Ishikawa (cell line): Measurements from ENCODE around the gene MAN2C1.

Source experiments
- CEBPB ChIP-seq: IDR thresholded peaks from 2 replicates; pipeline ENCODE4 v1.6.1; 2012
- CREB1 ChIP-seq: IDR thresholded peaks from 2 replicates; pipeline ENCODE4 v1.6.1; 2012; ENCODE audit warnings: low read depth
- EGR1 ChIP-seq: IDR thresholded peaks from 2 replicates; pipeline ENCODE4 v1.6.1; 2012
- EP300 ChIP-seq: IDR thresholded peaks from 2 replicates; pipeline ENCODE4 v1.6.1; 2012; ENCODE audit warnings: borderline replicate concordance
- FOXM1 ChIP-seq: IDR thresholded peaks from 2 replicates; pipeline ENCODE4 v1.6.1; 2012; ENCODE audit warnings: low read depth, borderline replicate concordance
- NFIC ChIP-seq: IDR thresholded peaks from 2 replicates; pipeline ENCODE4 v1.6.1; 2012
- RAD21 ChIP-seq: IDR thresholded peaks from 2 replicates; pipeline ENCODE4 v1.6.1; 2012; ENCODE audit warnings: low read depth
- TAF1 ChIP-seq: IDR thresholded peaks from 2 replicates; pipeline ENCODE4 v1.6.1; 2012; ENCODE audit warnings: low read depth, mild to moderate bottlenecking
- TCF12 ChIP-seq: IDR thresholded peaks from 2 replicates; pipeline ENCODE4 v1.6.1; 2012; ENCODE audit warnings: low read depth
- TEAD4 ChIP-seq: IDR thresholded peaks from 2 replicates; pipeline ENCODE4 v1.6.1; 2012
- YY1 ChIP-seq: IDR thresholded peaks from 2 replicates; pipeline ENCODE4 v1.6.1; 2012; ENCODE audit warnings: low read depth
- ZBTB7A ChIP-seq: IDR thresholded peaks from 2 replicates; pipeline ENCODE4 v1.6.1; 2012; ENCODE audit warnings: low read depth
- TF ChIP-seq, protein P1 (sequence below): IDR thresholded peaks from 2 replicates; pipeline ENCODE4 v1.6.1; 2012; ENCODE audit warnings: low read depth, mild to moderate bottlenecking
- TF ChIP-seq, protein P2 (sequence below): IDR thresholded peaks from 2 replicates; pipeline ENCODE4 v1.6.1; 2012
- TF ChIP-seq, protein P3 (sequence below): IDR thresholded peaks from 2 replicates; pipeline ENCODE4 v1.6.1; 2012

MAN2C1 gene

DNA sequence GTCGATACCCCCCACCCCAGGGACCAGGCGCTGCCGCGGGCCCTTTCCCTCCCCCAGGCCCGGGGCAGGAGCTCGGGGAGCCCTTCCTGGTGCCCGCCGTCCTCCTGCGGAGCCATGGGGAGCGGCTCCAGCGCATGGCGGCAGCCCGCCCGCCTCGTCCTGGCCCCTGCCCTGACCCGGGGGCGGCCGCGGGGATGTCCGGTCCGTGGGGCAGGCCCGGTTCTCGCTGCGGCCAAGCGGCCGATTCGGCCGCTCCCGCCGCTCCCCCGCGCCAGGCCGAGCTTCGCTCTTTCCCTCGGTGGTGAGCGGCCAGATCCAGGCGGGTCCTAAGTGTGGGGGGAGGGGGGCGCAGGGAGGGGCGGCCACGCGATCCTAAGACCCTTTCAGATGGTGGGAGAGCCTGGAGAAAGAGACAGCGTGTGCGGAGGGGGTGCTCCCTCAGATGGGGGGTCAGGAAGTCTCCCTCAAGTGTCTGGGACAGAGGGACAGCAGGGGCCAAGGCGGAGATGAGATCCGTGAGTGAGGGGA, 20.3 kb downstream of the MAN2C1 start:
- TF ChIP-seq ZBTB7A (0 out of 2 replicates have a peak, but pooled peaks have one; percentile 34), FOXM1 (no peak), TEAD4 (no peak), EP300 (no peak)

DNA sequence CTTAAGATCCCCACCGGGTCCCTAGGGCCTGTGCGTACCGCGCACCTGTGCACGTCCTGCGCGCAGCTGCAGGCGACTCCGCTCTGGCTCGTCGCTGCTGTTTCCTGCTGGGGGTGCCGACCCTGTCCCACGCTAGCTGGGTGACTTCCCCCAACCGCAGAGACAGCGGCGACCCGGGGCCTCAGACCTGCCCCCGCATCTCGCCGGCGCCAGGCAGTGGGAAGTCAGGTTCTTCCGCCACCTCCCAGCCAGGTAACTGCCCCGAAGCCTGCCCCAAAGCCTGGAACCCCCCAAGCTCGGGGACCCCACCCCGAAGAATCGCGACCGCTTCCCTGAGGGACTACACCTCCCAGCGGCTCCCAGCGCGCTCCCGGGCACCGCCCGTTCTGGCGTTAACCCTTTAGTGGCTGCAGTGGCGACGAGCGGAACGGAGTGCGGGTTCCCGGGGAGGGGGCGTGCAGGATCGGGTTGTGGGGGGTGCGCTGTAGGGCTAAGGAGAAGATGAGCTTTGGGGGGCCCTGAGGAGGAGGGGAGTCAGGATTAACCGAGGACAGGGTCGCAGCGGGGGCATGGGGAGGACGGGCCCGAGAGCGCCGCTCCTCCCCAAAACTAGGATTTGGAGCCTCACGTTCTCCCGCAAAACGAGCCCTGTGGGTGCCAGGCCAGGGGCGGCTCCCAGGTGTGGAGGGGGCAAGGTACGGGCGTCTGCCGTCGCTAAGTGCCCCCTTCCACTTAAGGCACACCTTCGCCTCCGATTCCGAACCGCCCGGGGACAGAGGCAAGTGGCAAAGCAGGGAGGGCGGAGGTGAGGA, 21.0 kb downstream of the MAN2C1 start:
- TF ChIP-seq, protein P1, sequence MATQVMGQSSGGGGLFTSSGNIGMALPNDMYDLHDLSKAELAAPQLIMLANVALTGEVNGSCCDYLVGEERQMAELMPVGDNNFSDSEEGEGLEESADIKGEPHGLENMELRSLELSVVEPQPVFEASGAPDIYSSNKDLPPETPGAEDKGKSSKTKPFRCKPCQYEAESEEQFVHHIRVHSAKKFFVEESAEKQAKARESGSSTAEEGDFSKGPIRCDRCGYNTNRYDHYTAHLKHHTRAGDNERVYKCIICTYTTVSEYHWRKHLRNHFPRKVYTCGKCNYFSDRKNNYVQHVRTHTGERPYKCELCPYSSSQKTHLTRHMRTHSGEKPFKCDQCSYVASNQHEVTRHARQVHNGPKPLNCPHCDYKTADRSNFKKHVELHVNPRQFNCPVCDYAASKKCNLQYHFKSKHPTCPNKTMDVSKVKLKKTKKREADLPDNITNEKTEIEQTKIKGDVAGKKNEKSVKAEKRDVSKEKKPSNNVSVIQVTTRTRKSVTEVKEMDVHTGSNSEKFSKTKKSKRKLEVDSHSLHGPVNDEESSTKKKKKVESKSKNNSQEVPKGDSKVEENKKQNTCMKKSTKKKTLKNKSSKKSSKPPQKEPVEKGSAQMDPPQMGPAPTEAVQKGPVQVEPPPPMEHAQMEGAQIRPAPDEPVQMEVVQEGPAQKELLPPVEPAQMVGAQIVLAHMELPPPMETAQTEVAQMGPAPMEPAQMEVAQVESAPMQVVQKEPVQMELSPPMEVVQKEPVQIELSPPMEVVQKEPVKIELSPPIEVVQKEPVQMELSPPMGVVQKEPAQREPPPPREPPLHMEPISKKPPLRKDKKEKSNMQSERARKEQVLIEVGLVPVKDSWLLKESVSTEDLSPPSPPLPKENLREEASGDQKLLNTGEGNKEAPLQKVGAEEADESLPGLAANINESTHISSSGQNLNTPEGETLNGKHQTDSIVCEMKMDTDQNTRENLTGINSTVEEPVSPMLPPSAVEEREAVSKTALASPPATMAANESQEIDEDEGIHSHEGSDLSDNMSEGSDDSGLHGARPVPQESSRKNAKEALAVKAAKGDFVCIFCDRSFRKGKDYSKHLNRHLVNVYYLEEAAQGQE: no peak
- TF ChIP-seq NFIC (no peak), RAD21 (no peak), TCF12 (peak; percentile 36), EP300 (no peak), CREB1 (no peak), ZBTB7A (peak; percentile 74), EGR1 (0 out of 2 replicates have a peak, but pooled peaks have one; percentile 15), FOXM1 (no peak; the same call in 1 of the 2 replicates), TEAD4 (peak; percentile 22; the same call in 1 of the 2 replicates), YY1 (no peak), CEBPB (no peak), TAF1 (0 out of 2 replicates have a peak, but pooled peaks have one; percentile 22)
- TF ChIP-seq, protein P2, sequence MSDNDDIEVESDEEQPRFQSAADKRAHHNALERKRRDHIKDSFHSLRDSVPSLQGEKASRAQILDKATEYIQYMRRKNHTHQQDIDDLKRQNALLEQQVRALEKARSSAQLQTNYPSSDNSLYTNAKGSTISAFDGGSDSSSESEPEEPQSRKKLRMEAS: peak; percentile 36; the same call in 1 of the 2 replicates
- TF ChIP-seq, protein P3, sequence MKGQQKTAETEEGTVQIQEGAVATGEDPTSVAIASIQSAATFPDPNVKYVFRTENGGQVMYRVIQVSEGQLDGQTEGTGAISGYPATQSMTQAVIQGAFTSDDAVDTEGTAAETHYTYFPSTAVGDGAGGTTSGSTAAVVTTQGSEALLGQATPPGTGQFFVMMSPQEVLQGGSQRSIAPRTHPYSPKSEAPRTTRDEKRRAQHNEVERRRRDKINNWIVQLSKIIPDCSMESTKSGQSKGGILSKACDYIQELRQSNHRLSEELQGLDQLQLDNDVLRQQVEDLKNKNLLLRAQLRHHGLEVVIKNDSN: peak; percentile 15; the same call in 1 of the 2 replicates

DNA sequence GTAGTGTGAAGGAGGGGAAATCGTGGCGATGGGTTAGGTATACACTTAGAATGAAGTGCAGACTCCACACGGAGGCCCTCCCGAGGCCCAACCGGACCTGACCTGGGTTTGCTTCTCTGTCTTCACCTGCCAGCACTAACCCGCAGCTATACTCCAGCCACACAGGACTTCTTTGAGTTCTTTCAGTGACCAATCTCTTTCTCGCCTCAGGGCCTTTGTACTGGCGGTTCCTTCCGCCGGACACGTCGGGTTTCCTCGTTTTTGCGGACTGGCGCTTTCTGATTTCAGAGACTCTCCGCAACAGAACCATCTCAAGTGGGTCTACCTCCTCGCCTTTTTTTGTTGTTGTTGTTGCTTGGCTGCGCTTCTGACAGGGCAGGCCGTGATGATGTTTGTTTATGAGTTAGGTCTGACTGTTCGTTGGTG, 21.6 kb downstream of the MAN2C1 start, which contains the start of gene NEIL1:
Gene NEIL1, plus strand, starts transcription at position 244 of the 426 bp plus-strand sequence. CDS start 1,867 bp downstream, outside the sequence.
- no peak for TF ChIP-seq EGR1
- no peak for TF ChIP-seq FOXM1
- no peak for TF ChIP-seq TCF12
- TF ChIP-seq, protein P3: no peak
- no peak for TF ChIP-seq RAD21
- TF ChIP-seq, protein P1: no peak
- no peak for TF ChIP-seq ZBTB7A
- TF ChIP-seq TEAD4: no peak
- TF ChIP-seq CEBPB: no peak
- no peak for TF ChIP-seq NFIC
- no peak for TF ChIP-seq CREB1
- no peak for TF ChIP-seq TAF1
- no peak for TF ChIP-seq EP300
- TF ChIP-seq YY1: no peak
- TF ChIP-seq, protein P2: no peak

DNA sequence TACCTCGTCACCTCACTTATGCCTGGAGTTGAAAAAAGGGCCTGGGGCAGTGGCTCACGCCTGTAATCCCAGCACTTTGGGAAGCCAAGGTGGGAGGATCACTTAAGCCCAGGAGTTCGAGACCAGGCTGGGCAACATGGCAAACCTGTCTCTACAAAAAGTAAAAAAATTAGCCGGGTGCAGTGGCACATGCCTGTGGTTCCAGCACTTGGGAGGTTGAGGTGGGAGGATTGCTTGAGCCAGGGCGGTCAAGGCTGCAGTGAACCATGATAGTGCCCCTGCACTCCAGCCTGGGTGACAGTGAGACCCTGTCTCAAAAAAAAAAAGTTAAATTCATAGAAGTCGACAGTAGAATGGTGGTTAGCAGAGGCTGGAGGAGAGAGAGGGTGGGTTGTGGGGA, 26.2 kb downstream of the MAN2C1 start:
- no peak for TF ChIP-seq YY1
- TF ChIP-seq, protein P2: no peak
- no peak for TF ChIP-seq TAF1
- no peak for TF ChIP-seq FOXM1
- TF ChIP-seq CREB1: no peak
- TF ChIP-seq, protein P3: no peak
- TF ChIP-seq CEBPB: no peak
- TF ChIP-seq, protein P1: no peak
- TF ChIP-seq EGR1: no peak
- TF ChIP-seq ZBTB7A: no peak
- no peak for TF ChIP-seq RAD21
- TF ChIP-seq TEAD4: no peak
- TF ChIP-seq EP300: no peak
- TF ChIP-seq NFIC: no peak
- no peak for TF ChIP-seq TCF12
